SH-SY5Y (cell line): ENCODE data around the gene C9orf153.

Source experiments
- GATA2 ChIP-seq: IDR thresholded peaks from 2 replicates; pipeline ENCODE4 v1.6.1; 2011; ENCODE audit warnings: mild to moderate bottlenecking, low read depth, low read length
- GATA3 ChIP-seq: IDR thresholded peaks from 2 replicates; pipeline ENCODE4 v1.6.1; 2011; ENCODE audit warnings: low read depth, mild to moderate bottlenecking, low read length, moderate library complexity

DNA sequence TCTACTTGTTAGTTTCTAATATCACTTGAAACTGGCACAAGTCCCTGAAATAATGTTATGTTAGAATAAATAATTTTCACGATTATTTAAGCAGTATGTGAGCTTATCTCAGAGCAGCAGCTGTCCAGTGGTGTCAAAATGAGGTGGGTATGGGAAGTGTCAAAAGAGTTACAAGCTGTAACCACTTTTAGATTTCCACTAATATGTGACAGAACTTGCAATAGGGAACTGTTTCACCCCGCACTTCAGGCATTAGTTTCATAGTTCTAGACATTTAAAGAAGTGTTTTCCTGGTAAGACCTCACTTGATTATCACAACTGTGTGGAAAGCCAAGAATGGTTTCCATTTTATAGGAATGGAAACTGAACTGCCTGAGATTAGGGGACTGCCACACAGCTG is 25.8 kb upstream of the C9orf153 start:
- TF ChIP-seq GATA2 (no peak), GATA3 (no peak)
